A673 (cell line): ENCODE results near the gene ANKRD10. TPM values are rescaled to one million over a fixed set of nuclear protein-coding genes. Genes with fewer than 3 reads are reported as not detected.
"Not testable (repeated sequence)": the region's sequence is repeated elsewhere in the genome, so short reads cannot be mapped to it uniquely, and the experiment has no call there.

Experiments
- BruUV-seq: library from RNA; stranded (reverse); fragments of 400-500 nt; replicated peaks from 2 replicates; lab custom pipeline; 2021; lab: Mats Ljungman, UMichigan
- CTCF ChIA-PET: fragments of 300-600 bp; sonication (Branson Sonifier 250); formaldehyde crosslinking; loops from one replicate; lab custom pipeline; 2022; ENCODE audit warnings: antibody characterized with exemption; lab: Charles Lee
- POLR2A ChIA-PET: fragments of 300-600 bp; sonication (Branson Sonifier 250); formaldehyde crosslinking; loops from one replicate; lab custom pipeline; 2022; ENCODE audit warnings: antibody characterized with exemption; ENCODE audit not compliant: low non-redundant PET; lab: Charles Lee
- DNase-seq: peaks from one replicate; pipeline ENCODE4 v3.0.0-alpha.2; 2015; ENCODE audit warnings: low spot score
- H3K27ac ChIP-seq: fragments of 200-600 bp; sonication (generic); 2 replicates; pipeline ENCODE4 v1.5.1; 2016; ENCODE audit warnings: mixed run types, low read depth, mild to moderate bottlenecking, mixed read lengths, antibody characterized with exemption, low read length; ENCODE audit not compliant: poor library complexity, severe bottlenecking
- H3K27me3 ChIP-seq: fragments of 200-600 bp; sonication (generic); replicated peaks from 2 replicates; pipeline ENCODE4 v1.6.1; 2017; ENCODE audit warnings: mixed run types, low read depth, mild to moderate bottlenecking, mixed read lengths, antibody characterized with exemption, low read length; ENCODE audit not compliant: insufficient read depth, poor library complexity
- H3K36me3 ChIP-seq: fragments of 200-600 bp; sonication (generic); 2 replicates; pipeline ENCODE4 v1.6.1; 2016; ENCODE audit warnings: mixed run types, mild to moderate bottlenecking, mixed read lengths, antibody characterized with exemption, low read length; ENCODE audit not compliant: insufficient read depth, poor library complexity, severe bottlenecking
- H3K4me1 ChIP-seq: fragments of 200-600 bp; sonication (generic); 2 replicates; pipeline ENCODE4 v1.6.1; 2017; ENCODE audit warnings: mixed run types, mild to moderate bottlenecking, mixed read lengths, antibody characterized with exemption, low read length; ENCODE audit not compliant: insufficient read depth, poor library complexity, severe bottlenecking
- H3K4me3 ChIP-seq: fragments of 200-600 bp; sonication (generic); 2 replicates; pipeline ENCODE4 v1.5.1; 2016; ENCODE audit warnings: low read depth, mixed run types, mild to moderate bottlenecking, mixed read lengths, low read length; ENCODE audit not compliant: poor library complexity, severe bottlenecking
- H3K9me3 ChIP-seq: fragments of 200-600 bp; sonication (generic); 2 replicates; pipeline ENCODE4 v1.6.1; 2016; ENCODE audit warnings: mixed run types, low read depth, mild to moderate bottlenecking, mixed read lengths, antibody characterized with exemption, low read length; ENCODE audit not compliant: poor library complexity, severe bottlenecking
- CTCF ChIP-seq: fragments of 300-800, 200-600 bp; sonication (generic); conservative IDR thresholded peaks from 2 replicates; pipeline ENCODE4 v1.5.1; 2017; ENCODE audit warnings: low read depth, mild to moderate bottlenecking, antibody characterized with exemption, low read length, moderate library complexity, mixed read lengths
- EZH2 ChIP-seq: fragments of 200-600 bp; sonication (generic); IDR thresholded peaks from 2 replicates; pipeline ENCODE4 v1.6.1; 2017; ENCODE audit warnings: borderline replicate concordance, low read depth, mild to moderate bottlenecking, mixed read lengths, antibody characterized with exemption, low read length; ENCODE audit not compliant: poor library complexity, severe bottlenecking
- intact Hi-C: fragments of 100-400 bp; cut with micrococcal nuclease; formaldehyde crosslinking; loops from one replicate; pipeline ENCODE4 v1.10.0; 2022; ENCODE audit not compliant: unreplicated experiment
- total RNA-seq: library from RNA; stranded (reverse); gene quantifications from 2 replicates; pipeline ENCODE4 v1.2.3, GENCODE V29; 2021

ANKRD10 gene
- total RNA-seq, 1 experiment from 2014 or later: 96.2 TPM

GRCh38 chr13:110949116-110949515 is 34.2 kb upstream of the ANKRD10 start:
- intact Hi-C loops: no loop called here
- CTCF ChIA-PET: interaction anchor here (0.5 kb wide), 1 partner anchor 11 kb away, joined by 6 read pairs; no protein-coding TSS in a partner anchor
- DNase-seq: no peak

GRCh38 chr13:110947338-110947737 is 32.5 kb upstream of the ANKRD10 start:
- intact Hi-C loops, H3K4me1 ChIP-seq, H3K27ac ChIP-seq, BruUV-seq, H3K36me3 ChIP-seq, DNase-seq, CTCF ChIA-PET, H3K9me3 ChIP-seq, H3K27me3 ChIP-seq, H3K4me3 ChIP-seq: not testable (repeated sequence)
- POLR2A ChIA-PET: interaction anchor here (0.5 kb wide), 1 partner anchor 1411 kb away, joined by 5 read pairs; no protein-coding TSS in a partner anchor

More at GRCh38 chr13:110949116-110949515, 34.2 kb upstream of the ANKRD10 start:
- Histone ChIP-seq H3K9me3 (no peaks in the 10 kb centered on the region), H3K4me1 (no peaks in the 10 kb centered on the region), H3K36me3 (no peaks in the 10 kb centered on the region), H3K27me3 (no peaks in the 10 kb centered on the region), H3K4me3 (no peak overlapping the region), H3K27ac (no peak overlapping the region)
- TF ChIP-seq CTCF: no peak
- TF ChIP-seq EZH2: no peak
- BruUV-seq: no TSS peak
- POLR2A ChIA-PET: no interaction called here

- no peak for TF ChIP-seq EZH2
- no peak for TF ChIP-seq CTCF
- H3K4me1 ChIP-seq: no peaks in the 10 kb centered on the region
- H3K36me3 ChIP-seq: no peaks in the 10 kb centered on the region
- intact Hi-C loops: no loop called here
- no peak overlapping the region for H3K4me3 ChIP-seq
- H3K9me3 ChIP-seq: no peaks in the 10 kb centered on the region
- DNase-seq: no peak
- no TSS peak for BruUV-seq
- no peak overlapping the region for H3K27ac ChIP-seq
- ChIA-PET POLR2A (no interaction called here), CTCF (interaction anchor here (0.6 kb wide), 1 partner anchor 350 kb away, joined by 9 read pairs; no protein-coding TSS in a partner anchor)
- no peaks in the 10 kb centered on the region for H3K27me3 ChIP-seq
These were observed 31.2 kb upstream of the ANKRD10 start for GRCh38 chr13:110945928-110946570.
